ENCODE data around the gene WDR35.

GRCh38 chr2:19878268-19879046 lies 111.4 kb downstream of the WDR35 start:
- TF ChIP-seq POLR2AphosphoS5 (IDR thresholded peaks at IDR 0.05) (no peak), POLR2A (IDR thresholded peaks at IDR 0.05) (no peak), CTCF (IDR thresholded peaks at IDR 0.05) (no peak)

Data from breast epithelium (tissue), 3 donors.